ENCODE data around the gene HTR2A.

HTR2A gene

DNA sequence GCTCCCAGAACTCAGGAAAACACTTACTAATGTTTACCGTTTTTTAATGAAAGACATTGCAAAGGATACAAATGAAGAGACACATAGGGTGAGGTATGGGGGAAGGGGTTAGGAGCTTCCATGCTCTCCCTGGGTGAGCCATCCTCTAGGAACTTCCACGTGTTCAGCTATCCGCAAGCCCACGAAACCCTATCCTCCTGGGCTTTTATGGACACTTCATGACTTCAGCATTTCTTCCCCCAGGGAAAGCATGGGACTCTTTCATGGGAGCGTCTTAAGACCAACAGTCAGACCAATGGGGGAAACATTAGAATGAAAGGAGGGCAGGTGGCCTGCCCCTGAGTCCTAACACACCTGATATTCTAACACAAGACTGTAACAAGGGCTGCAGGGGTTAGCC, 93.3 kb downstream of the HTR2A start:
- no peak overlapping the region for H3K4me3 Mint-ChIP-seq
- H3K9me3 Mint-ChIP-seq: no peaks in the 10 kb centered on the region
- H3K4me1 Mint-ChIP-seq: no peaks in the 10 kb centered on the region
- H3K27ac Mint-ChIP-seq: no peak overlapping the region
- ATAC-seq: no peak
- H3K27me3 Mint-ChIP-seq: no peaks in the 10 kb centered on the region
- no peak for DNase-seq

DNA sequence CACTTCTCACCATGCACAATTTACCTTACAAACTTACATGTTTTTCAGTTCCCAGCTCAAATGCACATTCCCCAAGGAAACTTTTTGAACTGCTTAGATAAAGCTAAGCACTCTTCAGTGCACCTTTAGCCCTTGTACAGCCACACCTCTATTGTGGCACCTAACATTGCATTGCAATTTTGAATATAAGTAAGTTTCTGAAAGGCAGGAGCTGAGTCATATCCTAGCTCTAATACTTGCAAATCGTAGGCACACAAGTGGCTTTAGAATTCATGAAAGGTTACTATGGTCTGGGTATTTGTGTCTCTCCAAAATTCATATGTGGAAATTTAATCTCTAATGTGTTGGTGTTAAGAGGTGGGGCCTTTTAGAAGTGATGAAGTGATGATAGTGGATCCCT, 95.0 kb downstream of the HTR2A start:
- no peak overlapping the region for H3K27ac Mint-ChIP-seq

GRCh38 chr13:46799139-46799538, 97.7 kb downstream of the HTR2A start:
- no peaks in the 10 kb centered on the region for H3K27me3 Mint-ChIP-seq
- no peaks in the 10 kb centered on the region for H3K9me3 Mint-ChIP-seq
- DNase-seq (no peak), ATAC-seq (no peak)
- H3K27ac Mint-ChIP-seq: no peak overlapping the region
- peaks cover 28% of the 10 kb centered on the region for H3K4me1 Mint-ChIP-seq
- H3K4me3 Mint-ChIP-seq: no peak overlapping the region

More for the DNA sequence above, 95.0 kb downstream of the HTR2A start:
- Mint-ChIP-seq H3K27me3 (no peaks in the 10 kb centered on the region), H3K4me3 (no peak overlapping the region), H3K4me1 (peaks cover 10% of the 10 kb centered on the region), H3K9me3 (no peaks in the 10 kb centered on the region)
- ATAC-seq (no peak), DNase-seq (no peak)

- ATAC-seq: no peak
- no peak for DNase-seq
- Mint-ChIP-seq H3K4me1 (peaks cover 35% of the 10 kb centered on the region), H3K4me3 (peak overlapping the region; percentile 89 to 93), H3K27ac (peak overlapping the region; percentile 99), H3K27me3 (no peaks in the 10 kb centered on the region), H3K9me3 (no peaks in the 10 kb centered on the region)
Observed at GRCh38 chr13:46797501-46798237, 99.2 kb downstream of the HTR2A start.

DNA sequence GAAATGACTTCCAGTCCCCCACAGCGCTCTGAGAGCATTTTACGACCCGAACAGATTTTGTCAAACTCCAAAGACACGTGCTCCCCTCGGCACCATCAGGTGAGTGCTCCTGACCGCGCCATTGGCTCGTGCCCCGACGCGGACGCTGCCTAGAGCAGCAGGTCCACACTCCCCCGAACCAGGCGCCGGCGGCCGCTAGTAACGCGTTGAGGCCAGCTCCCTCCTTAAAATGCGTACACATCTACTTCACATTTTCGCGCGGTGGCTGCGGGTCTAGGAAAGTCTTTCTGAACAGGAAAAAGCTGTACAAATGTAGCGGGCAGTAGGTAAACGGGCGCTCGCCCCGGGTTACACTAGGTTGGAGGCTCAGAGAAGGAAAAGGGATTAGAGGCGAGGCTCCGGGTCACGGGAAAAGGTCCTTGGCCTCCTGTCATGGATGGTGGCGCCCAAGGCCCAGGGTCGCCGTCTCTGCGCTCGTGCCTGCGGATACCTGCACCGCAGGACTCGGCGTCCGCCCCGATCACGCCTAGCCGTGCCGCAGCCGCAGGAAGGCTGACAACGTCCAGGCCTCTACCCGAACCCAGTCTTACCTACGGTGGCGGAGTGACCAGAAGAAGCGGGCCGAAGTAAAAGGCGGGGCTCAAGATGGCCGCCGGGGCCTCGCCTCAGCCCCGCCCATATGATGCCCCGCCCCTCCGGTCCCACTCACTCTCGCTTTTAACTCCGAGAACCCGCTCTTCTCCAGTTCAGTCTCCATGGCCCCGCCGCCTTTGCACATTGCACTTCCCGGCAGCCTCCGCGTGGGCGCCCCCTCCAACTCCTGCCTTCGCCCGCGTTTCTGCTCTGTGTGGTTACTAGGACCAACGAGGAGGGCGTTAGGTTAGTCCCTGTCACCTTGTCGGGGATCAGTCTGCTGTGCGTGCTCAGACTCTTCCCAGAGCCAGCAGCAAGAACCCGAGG, 100.1 kb downstream of the HTR2A start, which contains the start of gene ESD:
Gene ESD, minus strand, starts transcription at position 647 of the 960 bp plus-strand sequence. CDS start 5,748 bp downstream, outside the sequence.
- H3K27ac Mint-ChIP-seq: peak within 1 kb of the TSS; percentile 99
- ATAC-seq: peak; percentile 93

GRCh38 chr13:46796129-46796514, 100.7 kb downstream of the HTR2A start:
- DNase-seq: no peak
- ATAC-seq: no peak
- H3K9me3 Mint-ChIP-seq: no peaks in the 10 kb centered on the region
- H3K27ac Mint-ChIP-seq: peak overlapping the region; percentile 99
- peak overlapping the region; percentile 89 to 93 for H3K4me3 Mint-ChIP-seq
- H3K27me3 Mint-ChIP-seq: no peaks in the 10 kb centered on the region
- peaks cover 35% of the 10 kb centered on the region for H3K4me1 Mint-ChIP-seq

More for the DNA sequence above, 100.1 kb downstream of the HTR2A start, which contains the start of gene ESD:
- DNase-seq: peak; percentile 86 to 92
- Mint-ChIP-seq H3K9me3 (no peaks in the 10 kb centered on the region), H3K4me1 (peaks cover 35% of the 10 kb centered on the region), H3K4me3 (peak within 1 kb of the TSS; percentile 89 to 93), H3K27me3 (no peaks in the 10 kb centered on the region)

- Mint-ChIP-seq H3K9me3 (no peaks in the 10 kb centered on the region), H3K27me3 (no peaks in the 10 kb centered on the region), H3K27ac (no peak overlapping the region), H3K4me3 (peak overlapping the region; percentile 36 to 93), H3K4me1 (peaks cover 41% of the 10 kb centered on the region)
- no peak for DNase-seq
- ATAC-seq: no peak
Observed at GRCh38 chr13:46795321-46795720, 101.5 kb downstream of the HTR2A start.

- H3K9me3 Mint-ChIP-seq: no peaks in the 10 kb centered on the region
- peaks cover under 1% of the 10 kb centered on the region for H3K4me1 Mint-ChIP-seq
- no peak overlapping the region for H3K27ac Mint-ChIP-seq
- DNase-seq: no peak
- no peak for ATAC-seq
- H3K27me3 Mint-ChIP-seq: no peaks in the 10 kb centered on the region
- H3K4me3 Mint-ChIP-seq: no peak overlapping the region
Observed at GRCh38 chr13:46783504-46783903, 113.3 kb downstream of the HTR2A start.

GRCh38 chr13:46782691-46783090, 114.2 kb downstream of the HTR2A start:
- H3K9me3 Mint-ChIP-seq: no peaks in the 10 kb centered on the region
- no peaks in the 10 kb centered on the region for H3K27me3 Mint-ChIP-seq
- H3K27ac Mint-ChIP-seq: peak overlapping the region in 1 of 2 donors; percentile 27

DNA sequence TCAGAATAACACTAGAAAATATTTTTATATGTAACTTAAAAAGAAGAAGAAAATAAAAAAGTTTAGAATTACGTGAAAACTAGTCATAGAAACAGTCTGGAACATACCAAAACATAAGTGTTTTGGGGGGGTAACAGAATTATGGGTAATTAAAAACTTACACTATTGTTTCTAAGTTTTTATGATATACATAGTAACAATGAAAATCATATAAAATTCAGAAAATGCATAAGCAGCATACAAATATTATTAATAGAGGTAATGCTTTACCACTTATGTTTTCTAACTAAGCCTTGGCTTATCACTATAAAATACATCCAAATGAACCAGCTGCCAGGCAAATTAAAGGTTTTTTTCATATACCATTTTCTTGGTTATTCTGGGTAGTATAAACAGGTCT, 114.8 kb downstream of the HTR2A start:
- ATAC-seq (no peak), DNase-seq (no peak)
- Mint-ChIP-seq H3K27ac (no peak overlapping the region), H3K27me3 (no peaks in the 10 kb centered on the region), H3K9me3 (no peaks in the 10 kb centered on the region), H3K4me1 (no peaks in the 10 kb centered on the region), H3K4me3 (no peak overlapping the region)

More at GRCh38 chr13:46782691-46783090, 114.2 kb downstream of the HTR2A start:
- no peak for ATAC-seq
- Mint-ChIP-seq H3K4me3 (no peak overlapping the region), H3K4me1 (no peaks in the 10 kb centered on the region)
- DNase-seq: no peak

All from stimulated activated naive CD8-positive, alpha-beta T cell treated with anti-CD3 and anti-CD28 coated beads, Interleukin-15, amount 100 ng/mL, for 72 hours (primary cell).